ENCODE measurements around the gene GPRIN2. TPM values are rescaled to one million over a fixed set of nuclear protein-coding genes. Genes with fewer than 3 reads are reported as not detected.
"Not testable (repeated sequence)": the region's sequence is repeated elsewhere in the genome, so short reads cannot be mapped to it uniquely, and the experiment has no call there.

GPRIN2 gene
- total RNA-seq, 1 donor from 2014 or later = not detected

GRCh38 chr10:46540412-46541016 is 15.9 kb downstream of the GPRIN2 start:
- intact Hi-C loops (cut with DNase I) = no loop called here
- peak; percentile 75 for DNase-seq (ENCODE audit: low spot score)

- DNase-seq (ENCODE audit: low spot score) = peak; percentile 58
Observed at GRCh38 chr10:46539596-46540411, 16.7 kb downstream of the GPRIN2 start.

GRCh38 chr10:46538717-46539426 is 17.6 kb downstream of the GPRIN2 start:
- DNase-seq (ENCODE audit: low spot score) = no peak
- intact Hi-C loops (cut with DNase I) = no loop called here

More at GRCh38 chr10:46539596-46540411, 16.7 kb downstream of the GPRIN2 start:
- intact Hi-C loops (cut with DNase I) = no loop called here

- intact Hi-C loops (cut with DNase I) = no loop called here
- DNase-seq (ENCODE audit: low spot score) = peak; percentile 72
Observed at GRCh38 chr10:46538155-46538554, 18.3 kb downstream of the GPRIN2 start.

GRCh38 chr10:46537309-46537708 is 19.1 kb downstream of the GPRIN2 start:
- intact Hi-C loops (cut with DNase I) = no loop called here
- DNase-seq (ENCODE audit: low spot score) = no peak

GRCh38 chr10:46536781-46537180 is 19.7 kb downstream of the GPRIN2 start:
- DNase-seq (ENCODE audit: low spot score) = no peak
- intact Hi-C loops (cut with DNase I) = no loop called here

GRCh38 chr10:46536171-46536570 is 20.3 kb downstream of the GPRIN2 start:
- DNase-seq (ENCODE audit: low spot score) = no peak
- intact Hi-C loops (cut with DNase I) = no loop called here

- no peak for DNase-seq (ENCODE audit: low spot score)
- intact Hi-C loops (cut with DNase I) = no loop called here
Observed at GRCh38 chr10:46534828-46535524, 21.5 kb downstream of the GPRIN2 start.

- intact Hi-C loops (cut with DNase I); DNase-seq (ENCODE audit: low spot score): not testable (repeated sequence)
Observed at GRCh38 chr10:46532256-46532655, 24.2 kb downstream of the GPRIN2 start.

GRCh38 chr10:46530249-46531186 is 25.9 kb downstream of the GPRIN2 start:
- intact Hi-C loops (cut with DNase I) = no loop called here
- DNase-seq (ENCODE audit: low spot score) = peak; percentile 71

GRCh38 chr10:46529742-46530141 is 26.7 kb downstream of the GPRIN2 start:
- peak; percentile 55 for DNase-seq (ENCODE audit: low spot score)
- intact Hi-C loops (cut with DNase I) = not testable (repeated sequence)

- DNase-seq (ENCODE audit: low spot score) = peak; percentile 46
Observed at GRCh38 chr10:46528675-46529615, 27.5 kb downstream of the GPRIN2 start.

GRCh38 chr10:46528171-46528671 is 28.2 kb downstream of the GPRIN2 start:
- DNase-seq (ENCODE audit: low spot score) = peak; percentile 83
- intact Hi-C loops (cut with DNase I) = no loop called here

More at GRCh38 chr10:46528675-46529615, 27.5 kb downstream of the GPRIN2 start:
- intact Hi-C loops (cut with DNase I) = no loop called here

- intact Hi-C loops (cut with DNase I) = no loop called here
- DNase-seq (ENCODE audit: low spot score) = peak; percentile 80
Observed at GRCh38 chr10:46527241-46527811, 29.1 kb downstream of the GPRIN2 start.

- intact Hi-C loops (cut with DNase I) = no loop called here
Observed at GRCh38 chr10:46526682-46527038, 29.8 kb downstream of the GPRIN2 start.

GRCh38 chr10:46525824-46526681 is 30.4 kb downstream of the GPRIN2 start:
- peak; percentile 41 for DNase-seq (ENCODE audit: low spot score)
- intact Hi-C loops (cut with DNase I) = no loop called here

More at GRCh38 chr10:46526682-46527038, 29.8 kb downstream of the GPRIN2 start:
- peak; percentile 75 for DNase-seq (ENCODE audit: low spot score)

Data from cardiac septum (tissue), 1 donor.